ENCODE measurements around the gene SLC35E3. TPM values are rescaled to one million over a fixed set of nuclear protein-coding genes. Genes with fewer than 3 reads are reported as not detected.

SLC35E3 gene
- total RNA-seq, 1 donor from 2014 or later: 10.5 TPM

DNA sequence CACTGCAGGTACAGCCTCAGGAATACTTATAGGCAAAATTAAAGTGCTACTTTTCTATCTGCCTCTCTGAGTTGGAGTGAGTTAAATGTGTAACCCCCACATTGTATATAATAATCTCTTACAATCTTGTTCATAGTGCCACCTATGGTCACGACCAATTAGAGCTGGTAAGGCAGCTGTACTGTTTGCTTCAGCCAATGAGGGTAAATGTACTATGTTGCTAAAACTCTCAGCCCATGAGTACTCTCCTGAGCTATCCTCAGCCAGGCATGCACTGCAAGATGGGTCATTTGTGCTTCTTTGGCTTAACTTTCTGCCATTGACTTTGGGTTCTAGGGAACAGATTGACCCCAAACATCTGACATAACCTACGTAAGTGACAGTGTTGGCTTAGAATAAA lies 47.0 kb downstream of the SLC35E3 start:
- Mint-ChIP-seq H3K27ac (ENCODE audit: unreplicated experiment) (no peak overlapping the region), H3K4me1 (ENCODE audit: unreplicated experiment) (peaks cover 6% of the 10 kb centered on the region), H3K27me3 (ENCODE audit: unreplicated experiment) (no peaks in the 10 kb centered on the region), H3K36me3 (ENCODE audit: low read depth, unreplicated experiment) (no peaks in the 10 kb centered on the region), H3K9me3 (ENCODE audit: unreplicated experiment) (no peaks in the 10 kb centered on the region), H3K4me3 (ENCODE audit: unreplicated experiment) (no peak overlapping the region)
- TF ChIP-seq, protein P1, sequence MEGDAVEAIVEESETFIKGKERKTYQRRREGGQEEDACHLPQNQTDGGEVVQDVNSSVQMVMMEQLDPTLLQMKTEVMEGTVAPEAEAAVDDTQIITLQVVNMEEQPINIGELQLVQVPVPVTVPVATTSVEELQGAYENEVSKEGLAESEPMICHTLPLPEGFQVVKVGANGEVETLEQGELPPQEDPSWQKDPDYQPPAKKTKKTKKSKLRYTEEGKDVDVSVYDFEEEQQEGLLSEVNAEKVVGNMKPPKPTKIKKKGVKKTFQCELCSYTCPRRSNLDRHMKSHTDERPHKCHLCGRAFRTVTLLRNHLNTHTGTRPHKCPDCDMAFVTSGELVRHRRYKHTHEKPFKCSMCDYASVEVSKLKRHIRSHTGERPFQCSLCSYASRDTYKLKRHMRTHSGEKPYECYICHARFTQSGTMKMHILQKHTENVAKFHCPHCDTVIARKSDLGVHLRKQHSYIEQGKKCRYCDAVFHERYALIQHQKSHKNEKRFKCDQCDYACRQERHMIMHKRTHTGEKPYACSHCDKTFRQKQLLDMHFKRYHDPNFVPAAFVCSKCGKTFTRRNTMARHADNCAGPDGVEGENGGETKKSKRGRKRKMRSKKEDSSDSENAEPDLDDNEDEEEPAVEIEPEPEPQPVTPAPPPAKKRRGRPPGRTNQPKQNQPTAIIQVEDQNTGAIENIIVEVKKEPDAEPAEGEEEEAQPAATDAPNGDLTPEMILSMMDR (IDR thresholded peaks at IDR 0.05; ENCODE audit: unreplicated experiment): no peak
- DNase-seq (ENCODE audit: low spot score): peak; percentile 34

DNA sequence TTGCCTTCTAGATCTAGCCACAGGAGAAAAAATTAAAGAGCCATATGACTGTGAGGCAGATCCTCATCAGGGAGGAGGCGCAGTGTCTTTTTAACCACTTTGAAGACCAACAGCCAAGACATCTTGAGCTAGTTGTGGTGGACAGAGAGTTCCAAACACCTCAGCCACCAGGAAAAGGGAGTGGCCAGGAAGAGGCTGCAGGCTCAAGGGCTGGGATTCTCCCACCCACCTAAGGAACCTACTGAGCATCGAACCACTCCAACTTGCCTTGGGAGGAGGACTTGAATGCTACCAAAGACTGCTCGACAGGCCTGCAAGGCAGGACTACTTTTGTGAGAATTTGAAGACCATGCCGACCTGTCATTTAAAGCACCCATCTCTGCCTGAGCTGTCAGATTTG lies 47.5 kb downstream of the SLC35E3 start:
- peaks cover 4% of the 10 kb centered on the region for H3K4me1 Mint-ChIP-seq (ENCODE audit: unreplicated experiment)
- H3K9me3 Mint-ChIP-seq (ENCODE audit: unreplicated experiment): no peaks in the 10 kb centered on the region
- no peaks in the 10 kb centered on the region for H3K36me3 Mint-ChIP-seq (ENCODE audit: low read depth, unreplicated experiment)
- DNase-seq (ENCODE audit: low spot score): no peak
- TF ChIP-seq, protein P1 (IDR thresholded peaks at IDR 0.05; ENCODE audit: unreplicated experiment): no peak
- no peak overlapping the region for H3K4me3 Mint-ChIP-seq (ENCODE audit: unreplicated experiment)
- H3K27ac Mint-ChIP-seq (ENCODE audit: unreplicated experiment): no peak overlapping the region
- H3K27me3 Mint-ChIP-seq (ENCODE audit: unreplicated experiment): no peaks in the 10 kb centered on the region

DNA sequence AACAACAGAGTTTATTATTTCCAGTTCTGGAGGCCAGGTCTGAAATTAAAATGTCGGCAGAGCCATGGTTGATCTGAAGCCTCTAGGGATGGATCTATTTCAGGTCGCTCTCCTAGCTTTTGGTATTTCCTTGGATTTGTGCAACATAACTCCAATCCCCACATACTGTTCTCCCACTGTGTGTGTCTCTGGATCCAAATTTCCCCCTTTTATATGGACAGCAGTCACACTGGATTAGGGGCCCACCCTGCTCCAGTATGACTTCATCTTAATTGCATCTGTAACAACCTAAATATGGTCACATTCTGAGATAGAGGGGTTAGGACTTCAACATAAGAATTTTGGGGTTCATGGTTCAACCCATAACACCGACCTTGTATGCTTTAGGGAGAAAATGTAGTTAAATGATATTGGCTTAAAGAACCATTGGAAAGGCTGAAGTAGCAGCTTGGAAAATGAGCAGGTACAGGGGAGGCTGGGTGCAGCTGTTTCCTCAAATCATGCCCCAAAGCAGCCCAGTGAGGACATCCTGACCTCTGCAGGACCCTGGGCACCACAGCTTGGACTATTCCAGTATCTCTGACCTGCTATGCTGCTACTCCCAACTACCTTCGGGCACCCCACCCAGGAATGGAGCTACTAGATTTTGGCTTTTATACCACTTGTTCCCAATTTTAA lies 48.1 kb downstream of the SLC35E3 start:
- no peak for DNase-seq (ENCODE audit: low spot score)
- Mint-ChIP-seq H3K9me3 (ENCODE audit: unreplicated experiment) (no peaks in the 10 kb centered on the region), H3K27me3 (ENCODE audit: unreplicated experiment) (peaks cover 1% of the 10 kb centered on the region), H3K36me3 (ENCODE audit: low read depth, unreplicated experiment) (no peaks in the 10 kb centered on the region), H3K4me3 (ENCODE audit: unreplicated experiment) (no peak overlapping the region), H3K27ac (ENCODE audit: unreplicated experiment) (no peak overlapping the region), H3K4me1 (ENCODE audit: unreplicated experiment) (peaks cover 4% of the 10 kb centered on the region)
- TF ChIP-seq, protein P1 (IDR thresholded peaks at IDR 0.05; ENCODE audit: unreplicated experiment): no peak

DNA sequence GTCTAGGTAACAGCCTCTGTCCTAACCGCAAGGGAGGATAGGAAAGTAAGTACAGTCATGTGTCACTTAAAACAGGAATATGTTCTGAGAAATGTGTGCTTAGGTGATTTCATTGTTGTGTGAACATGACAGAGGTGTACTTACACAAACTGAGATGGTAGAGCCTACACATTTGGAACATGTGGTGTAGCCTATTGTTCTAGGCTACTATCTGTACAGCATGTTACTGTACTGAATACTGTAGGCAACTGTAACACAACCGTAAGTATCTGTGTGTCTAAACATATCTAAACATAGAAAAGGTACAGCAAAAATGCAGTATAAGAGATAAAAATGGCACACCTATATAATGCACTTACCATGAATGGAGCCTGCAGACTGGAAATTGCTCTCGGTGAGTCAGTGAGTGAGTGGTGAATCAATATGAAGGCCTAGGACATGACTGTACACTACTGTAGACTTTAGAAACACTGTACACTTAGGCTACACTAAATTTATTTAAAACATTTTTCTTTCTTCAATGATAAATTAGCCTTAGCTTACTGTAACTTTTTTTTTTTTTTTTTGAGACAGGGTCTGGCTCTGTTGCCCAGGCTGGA lies 48.8 kb downstream of the SLC35E3 start:
- DNase-seq (ENCODE audit: low spot score): no peak

DNA sequence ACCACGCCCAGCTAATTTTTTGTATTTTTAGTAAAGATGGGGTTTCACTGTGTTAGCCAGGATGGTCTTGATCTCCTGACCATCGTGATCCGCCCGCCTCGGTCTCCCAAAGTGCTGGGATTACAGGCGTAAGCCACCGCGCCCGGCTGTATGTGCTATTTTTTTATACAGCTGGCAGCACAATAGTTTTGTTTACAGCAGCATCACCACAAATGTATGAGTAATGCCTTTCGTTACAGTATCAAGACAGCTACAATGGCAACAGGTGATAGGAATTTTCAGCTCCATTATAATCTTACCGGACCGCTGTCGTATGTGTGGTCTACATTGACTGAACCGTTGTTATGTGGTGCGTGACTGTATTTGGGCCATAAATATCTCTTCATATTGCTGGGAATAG lies 50.4 kb downstream of the SLC35E3 start:
- TF ChIP-seq, protein P1 (IDR thresholded peaks at IDR 0.05; ENCODE audit: unreplicated experiment): no peak
- Mint-ChIP-seq H3K27ac (ENCODE audit: unreplicated experiment) (no peak overlapping the region), H3K9me3 (ENCODE audit: unreplicated experiment) (no peaks in the 10 kb centered on the region), H3K4me1 (ENCODE audit: unreplicated experiment) (peaks cover 4% of the 10 kb centered on the region), H3K4me3 (ENCODE audit: unreplicated experiment) (no peak overlapping the region), H3K36me3 (ENCODE audit: low read depth, unreplicated experiment) (no peaks in the 10 kb centered on the region), H3K27me3 (ENCODE audit: unreplicated experiment) (peaks cover 2% of the 10 kb centered on the region)
- DNase-seq (ENCODE audit: low spot score): no peak

More for the DNA sequence above, 48.8 kb downstream of the SLC35E3 start:
- Mint-ChIP-seq H3K4me3 (ENCODE audit: unreplicated experiment) (no peak overlapping the region), H3K36me3 (ENCODE audit: low read depth, unreplicated experiment) (no peaks in the 10 kb centered on the region), H3K27ac (ENCODE audit: unreplicated experiment) (no peak overlapping the region), H3K4me1 (ENCODE audit: unreplicated experiment) (peaks cover 4% of the 10 kb centered on the region), H3K27me3 (ENCODE audit: unreplicated experiment) (peaks cover 1% of the 10 kb centered on the region), H3K9me3 (ENCODE audit: unreplicated experiment) (no peaks in the 10 kb centered on the region)
- TF ChIP-seq, protein P1 (IDR thresholded peaks at IDR 0.05; ENCODE audit: unreplicated experiment): no peak
